K562 (cell line): ENCODE data around the gene STARD8. TPM values are rescaled to one million over a fixed set of nuclear protein-coding genes. Genes with fewer than 3 reads are reported as not detected.

Source experiments
- ATAC-seq: fragments of 200-7000 bp; cut with Tn5 transposase; 3 replicates; pipeline ENCODE4 v1.9.1; 2020; ENCODE audit warnings: moderate library complexity
- BruUV-seq: library from RNA; stranded (reverse); fragments of 400-500 nt; replicated peaks from 2 replicates; lab custom pipeline; 2021; lab: Mats Ljungman, UMichigan
- CTCF ChIA-PET: fragments of 300-600 bp; formaldehyde crosslinking; extraction: SDS; loops from one replicate; lab custom pipeline; 2021; ENCODE audit warnings: low intra/inter-chr PET ratio; lab: Yijun Ruan, JAX
- POLR2A ChIA-PET: fragments of 300-600, 350-650 bp; sonication (Branson Sonifier 250); formaldehyde crosslinking; extraction: SDS; loops from one replicate; lab custom pipeline; 2021; ENCODE audit warnings: antibody characterized with exemption, inconsistent platforms; lab: Yijun Ruan, JAX
- DNase-seq, 4 experiments: peaks; one replicate each; pipeline versions ENCODE4 v3.0.0 to v3.0.0-alpha.2; 2011 to 2018; ENCODE audit warnings: low spot score in 3 of 4, mixed read lengths in 3 of 4; ENCODE audit errors: extremely low read depth in 1 of 4
- FAIRE-seq: peaks from 2 replicates; lab custom pipeline; 2011; peaks lifted over from hg19 to GRCh38; lab: Jason Lieb, UNC
- H2AFZ ChIP-seq: 2 replicates; pipeline ENCODE4 v1.6.0; 2011; ENCODE audit warnings: low read depth, low read length, control low read depth, inconsistent platforms
- H3K27ac ChIP-seq: fragments of 200-600 bp; 3 replicates; pipeline ENCODE4 v1.8.0; 2011; ENCODE audit warnings: low read depth, mild to moderate bottlenecking, control low read depth, inconsistent platforms, low read length, moderate library complexity, mixed read lengths; ENCODE audit errors: extremely low read depth
- H3K27me3 ChIP-seq, 2 experiments: fragments of 300-600 bp in 1 of 2; 2 replicates in 1 of 2; 3 replicates in 1 of 2; pipeline versions ENCODE4 v1.6.0 to v1.8.0; 2011; ENCODE audit warnings: inconsistent platforms in 2 of 2, low read length in 2 of 2, mild to moderate bottlenecking in 1 of 2, mixed read lengths in 1 of 2, moderate library complexity in 1 of 2; ENCODE audit not compliant: control insufficient read depth in 2 of 2, insufficient read depth in 2 of 2
- H3K36me3 ChIP-seq: fragments of 300-600 bp; 3 replicates; pipeline ENCODE4 v1.8.0; 2011; ENCODE audit warnings: mild to moderate bottlenecking, low read length, inconsistent platforms; ENCODE audit not compliant: control insufficient read depth, insufficient read depth
- H3K4me1 ChIP-seq, 2 experiments: fragments of 200-600 bp in 1 of 2; replicated peaks in 1 of 2; 2 replicates in 1 of 2; 3 replicates in 1 of 2; pipeline versions ENCODE4 v1.5.1 to v1.8.0; 2011; ENCODE audit warnings: inconsistent platforms in 2 of 2, low read length in 2 of 2, mild to moderate bottlenecking in 1 of 2, mixed read lengths in 1 of 2, moderate library complexity in 1 of 2; ENCODE audit not compliant: control insufficient read depth in 2 of 2, insufficient read depth in 2 of 2
- H3K4me2 ChIP-seq: 2 replicates; pipeline ENCODE4 v1.6.1; 2011; ENCODE audit warnings: low read length, control low read depth, inconsistent platforms, mixed read lengths; ENCODE audit not compliant: insufficient read depth
- H3K4me3 ChIP-seq: fragments of 200-600 bp; sonication (generic), shearing (Covaris generic); 2 replicates; pipeline ENCODE4 v1.5.1; 2016; ENCODE audit warnings: control low read depth, inconsistent platforms
- H3K79me2 ChIP-seq: fragments of 200-600 bp; 3 replicates; pipeline ENCODE4 v1.8.0; 2011; ENCODE audit warnings: low read length, inconsistent platforms; ENCODE audit not compliant: control insufficient read depth, insufficient read depth
- H3K9ac ChIP-seq, 2 experiments: 2 replicates each; pipeline versions ENCODE4 v1.6.0 to v1.6.1; 2011; ENCODE audit warnings: low read depth in 2 of 2, low read length in 2 of 2, control low read depth in 1 of 2, inconsistent platforms in 1 of 2, mild to moderate bottlenecking in 1 of 2, mixed read lengths in 1 of 2; ENCODE audit not compliant: insufficient read depth in 1 of 2
- H3K9me1 ChIP-seq: one replicate; pipeline ENCODE4 v1.6.0; 2011; ENCODE audit warnings: inconsistent platforms, mild to moderate bottlenecking, low read length, moderate library complexity; ENCODE audit not compliant: control insufficient read depth, insufficient read depth
- H3K9me3 ChIP-seq: replicated peaks from 2 replicates; pipeline ENCODE4 v1.5.1; 2011; ENCODE audit warnings: low read depth, low read length, inconsistent platforms; ENCODE audit not compliant: control insufficient read depth, insufficient read depth
- H4K20me1 ChIP-seq: replicated peaks from 2 replicates; pipeline ENCODE4 v1.6.1; 2011; ENCODE audit warnings: low read length, inconsistent platforms, mixed read lengths; ENCODE audit not compliant: control insufficient read depth, insufficient read depth
- BCL6 ChIP-seq: fragments of 250-450 bp; sonication (Bioruptor Pico); IDR thresholded peaks from 2 replicates; pipeline ENCODE4 v1.4.0; 2020
- BRF1 ChIP-seq: IDR thresholded peaks from 3 replicates; pipeline ENCODE4 v1.6.1; 2011; ENCODE audit warnings: borderline replicate concordance, mild to moderate bottlenecking; ENCODE audit not compliant: insufficient read length; ENCODE audit errors: extremely low read depth
- CBFB ChIP-seq: sonication (generic); formaldehyde crosslinking; IDR thresholded peaks from 2 replicates; pipeline ENCODE4 v1.4.0; 2020; ENCODE audit warnings: mild to moderate bottlenecking, missing genetic modification reagents
- CTBP1 ChIP-seq: fragments of 450-650 bp; IDR thresholded peaks from 2 replicates; pipeline ENCODE4 v1.6.1; 2016; ENCODE audit warnings: borderline replicate concordance
- ELF4 ChIP-seq: fragments of 450-650 bp; formaldehyde crosslinking; IDR thresholded peaks from 2 replicates; pipeline ENCODE4 v1.4.0; 2022; ENCODE audit warnings: missing genetic modification characterization
- ELK3 ChIP-seq: fragments of 450-650 bp; formaldehyde crosslinking; IDR thresholded peaks from 2 replicates; pipeline ENCODE4 v1.4.0; 2020; ENCODE audit warnings: mild to moderate bottlenecking
- FOXK2 ChIP-seq, 2 experiments: fragments of 450-650 bp; IDR thresholded peaks in 1 of 2; conservative IDR thresholded peaks in 1 of 2; 2 replicates each; pipeline ENCODE4 v1.6.1; 2016; ENCODE audit warnings: low read depth in 2 of 2, mild to moderate bottlenecking in 1 of 2
- KLF16 ChIP-seq: IDR thresholded peaks from 2 replicates; pipeline ENCODE4 v1.6.1; 2016; ENCODE audit warnings: antibody characterized with exemption
- MLLT1 ChIP-seq, 2 experiments: fragments of 450-650 bp; IDR thresholded peaks; 2 replicates each; pipeline ENCODE4 v1.6.1; 2016
- PTTG1 ChIP-seq: fragments of 450-650 bp; IDR thresholded peaks from 2 replicates; pipeline ENCODE4 v1.6.1; 2016; ENCODE audit warnings: low read depth, mild to moderate bottlenecking, missing genetic modification characterization, missing compliant biosample characterization
- SIN3A ChIP-seq, 2 experiments: fragments of 150-350 bp in 1 of 2; IDR thresholded peaks; 2 replicates each; pipeline ENCODE4 v1.6.1; 2011 to 2016; ENCODE audit warnings: borderline replicate concordance in 2 of 2, low read depth in 2 of 2, low read length in 2 of 2, mild to moderate bottlenecking in 2 of 2, moderate library complexity in 2 of 2; ENCODE audit not compliant: control insufficient read depth in 1 of 2
- TEAD1 ChIP-seq, 2 experiments: fragments of 450-650 bp in 1 of 2; sonication (generic) in 1 of 2; formaldehyde crosslinking; IDR thresholded peaks; 2 replicates each; pipeline versions ENCODE4 v1.4.0 to v1.8.0; 2020 to 2022; ENCODE audit warnings: mild to moderate bottlenecking in 2 of 2, missing genetic modification reagents in 1 of 2
- ZEB2 ChIP-seq: fragments of 450-650 bp; IDR thresholded peaks from 2 replicates; pipeline ENCODE4 v1.6.1; 2016
- ZNF384 ChIP-seq: IDR thresholded peaks from 2 replicates; pipeline ENCODE4 v1.6.1; 2012; ENCODE audit warnings: low read depth, low read length, improper control_type of control experiment
- ZNF766 ChIP-seq: fragments of 200-800 bp; sonication (Bioruptor generic); conservative IDR thresholded peaks from 2 replicates; pipeline ENCODE4 v1.6.1; 2016; ENCODE audit warnings: missing genetic modification characterization, missing compliant biosample characterization
- WGBS: fragments of 100-300 bp; shearing (Covaris generic); methylation state at CpG from one replicate; pipeline ENCODE4 v1.1.6; 2016; ENCODE audit warnings: low coverage, mixed read lengths; ENCODE audit not compliant: insufficient coverage; ENCODE audit errors: missing lambda C conversion rate; 5-methylcytosine and 5-hydroxymethylcytosine counted together
- in situ Hi-C: fragments of 300-500 bp; cut with MboI; formaldehyde crosslinking; loops from 4 replicates; pipeline ENCODE4 v1.15.0; 2018; ENCODE audit warnings: inconsistent platforms, mixed read lengths
- intact Hi-C: fragments of 100-400 bp; cut with micrococcal nuclease; formaldehyde crosslinking; loops from 2 replicates; pipeline ENCODE4 v1.14.2; 2022
- polyA plus RNA-seq, 8 experiments: library from polyadenylated mRNA; depleted of rRNA in 4 of 8; stranded (reverse) in 5 of 8; unstranded in 3 of 8; fragments of >200 nt; fragmentation: Nextera tagmentation in 2 of 8; fragmentation: Illumina TruSeq in 1 of 8; extraction: Ambion mirVana in 2 of 8; extraction: Trizol in 1 of 8; gene quantifications; 2 replicates each; pipeline versions ENCODE4 v1.2.1 to v1.2.3, GENCODE V29; 2011 to 2014; ENCODE audit warnings: inconsistent platforms in 1 of 8, missing spikeins in 1 of 8
- total RNA-seq, 7 experiments: library from RNA; depleted of rRNA in 6 of 7; stranded (reverse); fragments of >200 nt in 6 of 7; fragmentation: Illumina TruSeq in 2 of 7; extraction: Trizol in 2 of 7; gene quantifications; 2 replicates each; pipeline versions ENCODE4 v1.2.1 to v1.2.3, GENCODE V29; 2011 to 2021; ENCODE audit warnings: low replicate concordance in 1 of 7

Gene STARD8
- total and polyA plus RNA-seq, 9 of the 15 experiments (the other 6 are each of a cell fraction or from before 2014, with no cell fraction given), result 1.6 to 35.0 (median 15.9) TPM

- Histone ChIP-seq H3K27me3 (no peaks in the 10 kb centered on the region), H3K27ac (no peak overlapping the region), H3K4me3 (no peak overlapping the region), H3K9me3 (no peaks in the 10 kb centered on the region), H3K9ac (no peak overlapping the region; a peak in 1 of 4 replicates), H3K9me1 (peaks cover 5% of the 10 kb centered on the region), H4K20me1 (peaks cover 14% of the 10 kb centered on the region; the same call in 1 of the 2 replicates), H3K79me2 (peaks cover 100% of the 10 kb centered on the region), H3K36me3 (peaks cover 23% of the 10 kb centered on the region; the same call in 2 of the 3 replicates), H2AFZ (no peak overlapping the region), H3K4me2 (no peak overlapping the region), H3K4me1 (peaks cover 19% of the 10 kb centered on the region in 2 experiments; a peak in 3 of 5 replicates)
- FAIRE-seq (no peak), ATAC-seq (peak; percentile 14; the same call in 1 of the 3 replicates), DNase-seq (no peak)
- in situ Hi-C loops, result no loop called here
- BruUV-seq, result no TSS peak
- CTCF ChIA-PET, result no interaction called here
- POLR2A ChIA-PET, result interaction anchor here (0.5 kb wide), 1 partner anchor 187 kb away, joined by 3 read pairs; no protein-coding TSS in a partner anchor
- WGBS, result 22% methylated on average over 3 of the region's 5 CpGs
- TF ChIP-seq CTBP1 (no peak), BCL6 (no peak), TEAD1 (CRISPR knock-in tag; IDR thresholded peaks at IDR 0.05) (no peak), ZNF384 (no peak), SIN3A (IDR thresholded peaks at IDR 0.05; ENCODE audit: borderline replicate concordance in 2 of 2, control insufficient read depth in 1 of 2, low read depth in 2 of 2, low read length in 2 of 2) (no peak)
- intact Hi-C loops, result no loop called here
These were observed 55.9 kb downstream of the STARD8 start for GRCh38 chrX:68703369-68703768.

GRCh38 chrX:68703846-68704245 is 56.4 kb downstream of the STARD8 start:
- ATAC-seq (no peak), FAIRE-seq (no peak), DNase-seq (no peak)
- ChIA-PET CTCF (no interaction called here), POLR2A (interaction anchor here (0.5 to 0.9 kb wide), 3 partner anchors 19 to 188 kb away, joined by 3 read pairs; no protein-coding TSS in a partner anchor)
- in situ Hi-C loops (no loop called here), intact Hi-C loops (no loop called here)
- Histone ChIP-seq H2AFZ (no peak overlapping the region), H3K9me1 (peaks cover 5% of the 10 kb centered on the region), H3K36me3 (peaks cover 21% of the 10 kb centered on the region; the same call in 2 of the 3 replicates), H3K4me2 (no peak overlapping the region), H3K4me3 (no peak overlapping the region), H3K9me3 (no peaks in the 10 kb centered on the region), H3K79me2 (peaks cover 100% of the 10 kb centered on the region), H3K27me3 (no peaks in the 10 kb centered on the region), H3K27ac (no peak overlapping the region), H3K9ac (no peak overlapping the region), H3K4me1 (peaks cover 15 to 16% of the 10 kb centered on the region in 2 experiments; a peak in 3 of 5 replicates), H4K20me1 (peaks cover 17% of the 10 kb centered on the region; the same call in 1 of the 2 replicates)
- TSS peak; percentile 5 for BruUV-seq
- WGBS, result 23% methylated on average over 2 of the region's 3 CpGs
- no peak for TF ChIP-seq CBFB (CRISPR knock-in tag)
- no peak for TF ChIP-seq KLF16
- no peak for TF ChIP-seq PTTG1
- no peak for TF ChIP-seq ZEB2
- no peak for TF ChIP-seq FOXK2 (conservative IDR thresholded peaks at IDR 0.05 in 1 of 2, IDR thresholded peaks at IDR 0.05 in 1 of 2; ENCODE audit: low read depth in 2 of 2)
- no peak for TF ChIP-seq ZNF766 (CRISPR knock-in tag)
- no peak for TF ChIP-seq ELK3
- TF ChIP-seq MLLT1 (IDR thresholded peaks at IDR 0.05), result no peak
- TF ChIP-seq ELF4, result no peak
- no peak for TF ChIP-seq BRF1
